K562 treated with DMSO at 1 percent for 4 hours (cell line): ENCODE results near the gene HIGD1C. TPM values are rescaled to one million over a fixed set of nuclear protein-coding genes. Genes with fewer than 3 reads are reported as not detected.

Source experiments
- total RNA-seq: library from RNA; unstranded; fragments of 300-600 nt; gene quantifications from 2 replicates; pipeline ENCODE4 v1.2.3, GENCODE V29; 2022; ENCODE audit not compliant: insufficient read depth

Gene HIGD1C
- not detected in 2 replicates for total RNA-seq

GRCh38 chr12:50952510-50952909, at the start of gene HIGD1C:
HIGD1C (plus strand) TSS chr12:50952544; CDS start chr12:50953999, 1,455 bp downstream.

Other genes with a start within 250 kb of the HIGD1C start
- 16.4 and 19.3 TPM in 2 replicates for gene ATF1, start 188.4 kb upstream of the HIGD1C start, total RNA-seq
- gene TMPRSS12, start 109.6 kb upstream of the HIGD1C start, total RNA-seq: not detected in 2 replicates
- 12.3 and 16.7 TPM in 2 replicates for gene SLC11A2, start 73.8 kb downstream of the HIGD1C start, total RNA-seq
- gene LETMD1, start 95.8 kb downstream of the HIGD1C start, total RNA-seq: 126 and 127 TPM in 2 replicates
- 22.2 and 26.0 TPM in 2 replicates for gene CSRNP2, start 131.1 kb downstream of the HIGD1C start, total RNA-seq
- 14.8 and 15.7 TPM in 2 replicates for gene TFCP2, start 220.6 kb downstream of the HIGD1C start, total RNA-seq